HG02610 (cell line): ENCODE results near the gene MTRFR.
"Not testable (repeated sequence)": the region's sequence is repeated elsewhere in the genome, so short reads cannot be mapped to it uniquely, and the experiment has no call there.

Experiments used
- ATAC-seq: cut with Tn5 transposase; IDR thresholded peaks from one replicate; pipeline ENCODE4 v1.9.1; 2021; ENCODE audit warnings: mild to moderate bottlenecking, moderate library complexity; ENCODE audit not compliant: unreplicated experiment

MTRFR gene

DNA sequence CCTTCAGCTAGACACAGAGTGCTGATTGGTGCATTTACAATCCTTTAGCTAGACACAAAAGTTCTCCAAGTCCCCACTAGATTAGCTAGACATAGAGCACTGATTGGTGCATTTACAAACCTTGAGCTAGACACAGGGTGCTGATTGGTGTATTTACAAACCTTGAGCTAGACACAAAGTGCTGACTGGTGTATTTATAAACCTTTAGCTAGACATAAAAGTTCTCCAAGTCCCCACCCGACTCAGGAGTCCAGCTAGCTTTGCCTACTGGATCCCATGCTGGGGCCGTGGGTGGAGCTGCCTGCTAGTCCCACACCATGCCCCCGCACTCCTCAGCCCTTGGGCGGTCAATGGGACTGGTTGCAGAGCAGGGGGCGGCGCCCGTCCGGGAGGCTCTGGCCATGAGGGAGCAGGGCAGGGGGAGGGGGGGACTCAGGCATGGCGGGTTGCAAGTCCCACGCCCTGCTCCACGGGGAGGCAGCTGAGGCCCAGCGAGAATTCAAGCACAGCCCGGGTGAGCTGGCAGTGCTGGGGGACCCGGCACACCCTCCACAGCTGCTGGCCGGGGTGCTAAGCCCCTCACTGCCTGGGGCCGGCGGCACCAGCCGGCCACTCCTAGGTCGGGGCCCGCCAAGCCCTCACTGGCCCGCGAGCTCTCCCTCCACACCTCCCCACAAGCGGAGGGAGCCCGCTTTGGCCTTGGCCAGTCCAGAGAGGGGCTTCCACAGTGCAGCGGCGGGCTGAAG lies 15.9 kb downstream of the MTRFR start:
- ATAC-seq = not testable (repeated sequence)

DNA sequence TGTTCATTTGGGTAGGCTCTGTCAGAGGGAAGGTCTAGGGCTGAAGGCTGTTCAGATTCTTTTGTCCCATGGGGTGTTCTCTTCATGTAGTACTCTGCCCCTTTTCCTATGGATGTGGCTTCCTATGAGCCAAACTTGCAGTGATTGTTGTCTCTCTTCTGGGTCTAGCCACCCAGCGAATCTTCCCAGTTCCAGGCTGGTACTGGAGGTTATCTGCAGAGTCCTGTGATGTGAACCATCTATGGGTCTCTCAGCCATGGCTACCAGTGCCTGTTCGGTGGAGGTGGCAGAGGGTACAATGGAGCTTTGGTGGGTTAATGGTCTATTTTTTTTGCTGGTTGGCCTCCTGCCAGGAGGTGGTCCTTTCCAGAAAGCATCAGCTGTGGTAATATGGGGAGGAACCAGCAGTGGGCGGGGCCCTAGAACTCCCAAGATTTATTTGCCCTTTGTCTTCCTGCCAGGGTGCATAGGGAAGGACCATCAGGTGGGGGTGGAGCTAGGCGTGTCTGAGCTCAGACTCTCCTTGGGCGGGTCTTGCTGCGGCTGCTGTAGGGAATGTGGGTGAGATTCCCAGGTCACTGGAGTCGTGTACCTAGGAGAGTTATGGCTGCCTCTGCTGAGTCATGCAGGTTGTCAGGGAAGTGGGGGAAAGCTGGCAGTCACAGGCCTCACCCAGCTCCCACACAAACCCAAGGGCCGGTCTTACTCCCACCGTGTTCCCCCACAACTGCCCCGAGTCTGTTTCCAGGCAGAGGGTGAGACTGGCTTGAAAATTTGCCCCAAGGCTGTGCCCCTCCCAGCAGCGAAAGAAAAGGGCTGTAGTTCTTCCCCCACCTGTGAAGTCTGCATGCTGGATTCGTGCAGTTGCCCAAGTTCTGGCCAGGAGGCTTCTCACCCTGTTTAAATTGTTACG lies 17.5 kb downstream of the MTRFR start:
- no peak for ATAC-seq

DNA sequence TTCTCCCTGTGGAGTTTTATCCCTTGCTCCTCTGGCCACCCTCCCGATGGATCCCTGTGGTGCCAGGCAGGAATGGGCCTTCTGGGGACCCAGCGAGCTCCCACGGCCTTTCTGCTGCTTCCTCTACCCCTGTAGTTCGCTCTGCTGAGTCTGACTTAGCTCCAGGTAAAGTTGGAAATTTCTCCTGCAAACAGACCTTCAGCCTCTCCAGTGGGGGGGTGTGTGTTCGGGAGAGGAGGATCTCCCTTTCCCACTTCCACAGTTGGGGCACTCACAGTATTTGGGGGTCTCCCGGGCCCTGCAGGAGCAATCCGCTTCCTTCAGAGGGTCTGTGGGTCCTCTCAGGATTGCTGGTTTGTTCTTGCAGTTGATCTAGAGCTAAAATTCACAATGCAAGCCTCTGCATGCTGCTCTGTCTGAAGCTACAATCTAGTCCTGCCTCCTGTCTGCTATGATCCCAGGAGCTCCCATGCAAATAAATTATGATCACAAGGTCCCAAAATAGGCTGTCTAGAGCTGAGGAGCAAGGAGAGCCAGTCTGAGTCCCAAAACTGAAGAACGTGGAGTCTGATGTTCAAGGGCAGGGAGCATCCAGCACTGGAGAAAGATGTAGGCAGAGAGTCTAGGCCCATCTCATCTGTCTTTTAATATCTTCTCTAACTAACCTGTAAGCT lies 18.3 kb downstream of the MTRFR start:
- ATAC-seq = no peak

DNA sequence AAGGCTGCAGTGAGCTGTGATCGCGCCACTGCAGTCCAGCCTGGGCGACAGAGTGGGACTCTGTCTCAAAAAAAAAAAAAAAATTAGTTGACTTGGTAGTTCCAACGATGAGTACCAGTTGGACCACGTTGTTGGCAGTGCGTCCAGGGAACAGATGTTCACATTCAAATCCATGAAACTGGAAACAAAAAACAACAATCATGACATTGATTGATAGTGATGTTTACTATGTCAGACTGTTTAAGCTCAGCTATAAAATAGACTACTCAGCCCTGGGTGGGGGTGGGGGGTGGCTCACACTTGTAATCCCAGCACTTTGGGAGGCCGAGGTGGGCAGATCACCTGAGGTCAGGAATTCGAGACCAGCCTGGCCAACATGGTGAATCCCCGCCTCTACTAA lies 19.1 kb downstream of the MTRFR start:
- ATAC-seq = not testable (repeated sequence)

DNA sequence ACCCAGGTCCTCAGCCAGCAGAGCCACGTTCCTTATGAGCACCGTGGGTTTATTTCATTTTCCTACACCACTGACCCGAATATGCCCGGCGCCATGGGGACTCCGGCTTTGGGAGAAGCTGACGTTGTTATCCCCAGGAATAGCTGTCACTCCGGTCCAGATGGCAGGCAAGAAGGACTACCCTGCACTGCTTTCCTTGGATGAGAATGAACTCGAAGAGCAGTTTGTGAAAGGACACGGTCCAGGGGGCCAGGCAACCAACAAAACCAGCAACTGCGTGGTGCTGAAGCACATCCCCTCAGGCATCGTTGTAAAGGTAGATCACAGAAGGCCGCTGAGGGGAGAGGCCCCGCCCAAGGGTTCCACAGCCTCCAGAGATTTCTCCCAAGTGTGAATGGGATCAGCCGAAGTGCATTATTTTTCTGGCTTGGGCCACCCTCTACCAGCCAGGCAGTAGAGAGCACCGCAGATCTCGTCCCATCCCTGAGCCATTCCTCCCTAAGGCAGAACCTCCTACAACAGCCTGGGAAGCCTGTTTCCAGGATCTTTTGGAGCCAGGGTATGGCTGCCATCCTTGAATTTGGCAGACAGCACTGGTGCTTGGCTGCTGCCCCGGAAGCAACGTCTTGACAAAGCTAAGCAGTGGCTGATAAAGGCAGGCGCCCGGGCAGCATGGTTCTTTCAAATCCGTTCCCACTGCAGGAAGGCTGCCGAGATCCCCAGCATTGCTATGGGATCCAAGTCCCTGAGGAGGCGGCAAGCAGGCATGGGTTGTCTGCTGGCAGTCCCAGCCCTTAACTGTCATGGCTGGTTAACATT lies 20.6 kb downstream of the MTRFR start:
- ATAC-seq = no peak

DNA sequence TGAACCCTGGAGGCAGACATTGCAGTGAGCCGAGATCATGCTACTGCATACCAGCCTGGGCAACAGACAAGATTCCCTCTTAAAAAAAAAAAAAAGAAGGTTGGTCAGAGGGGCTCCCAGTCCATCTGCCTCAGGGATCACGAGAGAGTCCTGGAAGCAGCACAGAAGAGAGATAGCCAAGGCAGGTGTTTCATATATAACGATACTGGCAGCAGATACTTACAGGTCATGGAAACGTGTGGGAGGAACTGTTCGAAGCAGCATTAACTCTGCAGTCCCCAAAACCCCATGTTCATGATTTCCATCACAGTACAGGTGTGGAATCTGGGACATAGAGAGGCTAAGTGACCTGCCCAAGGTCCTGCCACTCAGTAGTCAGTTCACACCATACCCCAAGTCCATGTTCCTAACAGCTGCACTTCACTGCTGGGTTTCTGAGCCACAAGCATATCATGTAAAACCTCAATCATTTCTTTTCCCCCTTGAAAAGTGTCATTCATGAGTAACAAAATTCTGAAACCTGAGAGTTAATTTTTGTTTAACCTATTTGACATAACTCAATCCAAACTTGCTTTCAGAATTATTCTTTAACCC lies 21.7 kb downstream of the MTRFR start:
- no peak for ATAC-seq

DNA sequence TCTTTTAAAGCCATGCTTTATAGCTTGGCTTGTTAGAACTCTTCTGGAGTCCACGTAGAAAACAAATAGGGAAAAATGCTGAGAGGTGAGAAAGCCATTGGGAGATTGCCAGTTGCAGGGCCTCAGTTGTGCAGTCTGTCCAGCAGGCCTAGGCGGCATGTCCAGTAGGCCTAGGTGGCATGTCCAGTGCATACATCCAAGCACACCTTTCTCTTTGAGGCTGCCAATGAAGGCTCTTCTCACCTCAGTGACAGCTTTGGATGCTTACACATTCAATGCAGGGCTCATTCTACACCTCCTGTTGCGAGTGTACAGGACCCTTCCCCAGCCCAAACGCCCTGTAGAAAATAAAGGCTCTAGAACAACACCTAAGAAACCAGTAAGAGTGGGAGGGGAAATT lies 25.4 kb downstream of the MTRFR start:
- ATAC-seq = no peak

DNA sequence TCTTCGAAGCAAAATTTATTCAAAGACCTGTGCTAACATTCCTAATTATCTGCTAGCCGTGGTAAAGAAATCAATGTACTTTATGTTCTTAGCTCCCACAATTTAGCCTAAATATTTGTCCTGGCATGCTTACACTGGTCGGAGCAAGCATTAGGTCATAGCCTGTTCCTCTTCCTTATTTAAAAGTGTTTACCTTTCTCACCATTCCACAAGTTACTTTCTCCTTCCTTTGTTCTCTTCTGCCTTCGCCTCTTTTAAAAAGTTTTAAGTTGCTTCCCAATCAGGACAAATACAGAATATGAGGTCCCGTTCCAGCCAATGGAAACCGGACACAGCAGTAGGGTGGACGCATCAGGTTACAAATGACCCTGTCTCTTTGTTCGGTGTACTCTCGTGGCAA lies 26.8 kb downstream of the MTRFR start:
- ATAC-seq = no peak

DNA sequence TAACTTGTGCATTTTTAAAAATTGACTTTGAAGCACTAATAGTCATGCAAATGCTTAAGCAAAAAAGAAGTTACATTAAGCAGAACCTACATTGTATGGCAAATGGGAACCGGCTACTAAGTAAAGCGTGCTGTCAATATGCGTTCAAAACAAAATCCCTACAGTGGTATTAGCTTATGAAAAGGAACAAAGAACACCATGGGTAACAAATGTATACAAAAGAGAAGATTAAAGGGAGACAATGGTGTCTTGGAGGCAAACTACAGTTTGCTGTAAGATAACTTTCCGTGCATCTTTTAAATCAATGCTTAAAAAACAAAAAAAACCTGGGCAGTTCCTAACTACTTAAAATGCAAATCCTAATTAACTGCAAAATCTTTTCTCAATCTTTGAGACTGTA lies 28.0 kb downstream of the MTRFR start:
- ATAC-seq = no peak

DNA sequence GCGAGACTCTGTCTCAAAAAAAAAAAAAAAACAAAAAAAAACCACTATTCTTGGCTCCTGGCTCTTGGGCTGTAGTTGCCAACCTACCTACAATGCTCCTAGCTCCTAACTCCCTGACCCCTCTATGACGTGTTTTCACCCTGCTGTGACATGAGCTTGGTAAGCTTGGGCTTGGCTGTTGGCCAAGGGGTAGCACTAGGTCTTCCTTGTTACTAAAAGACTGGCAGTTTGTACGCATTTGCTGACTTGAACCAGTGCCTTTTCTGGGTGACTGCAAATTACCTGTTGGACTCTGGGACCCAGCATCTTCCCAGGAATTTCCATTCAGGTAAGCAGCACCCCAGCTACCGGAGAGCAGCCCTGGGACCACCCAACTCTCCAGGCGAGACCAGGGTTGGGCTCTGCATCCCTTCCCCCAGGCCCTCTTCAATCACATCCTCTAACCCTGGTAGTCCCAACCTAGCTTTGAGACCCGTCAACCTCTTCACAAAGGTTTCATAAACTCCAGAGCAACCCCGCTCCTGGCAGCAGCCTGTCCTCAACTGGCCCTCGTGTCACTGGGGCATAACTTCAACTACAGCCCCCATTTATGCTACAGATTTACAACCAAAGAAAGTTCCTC lies 30.1 kb downstream of the MTRFR start:
- no peak for ATAC-seq

DNA sequence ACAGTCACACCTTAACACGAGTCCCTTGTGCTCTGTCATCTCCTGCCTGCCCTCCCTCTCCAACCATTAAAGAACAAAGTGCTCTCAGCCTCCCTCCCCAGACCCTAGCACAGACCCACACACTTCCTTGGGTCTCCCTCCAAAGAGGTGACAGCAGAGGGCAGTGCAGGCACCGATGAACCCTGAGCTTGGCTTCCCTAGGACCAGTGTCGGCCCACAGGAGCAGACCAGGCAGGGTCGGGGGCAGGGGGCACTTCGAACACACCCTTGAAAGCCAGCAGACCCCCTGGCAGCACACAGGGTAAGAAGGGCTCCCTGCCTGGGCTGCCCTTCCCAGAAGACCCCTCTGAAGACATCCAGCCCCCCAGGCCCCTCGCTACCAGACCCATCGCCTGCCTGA lies 31.4 kb downstream of the MTRFR start:
- no peak for ATAC-seq

DNA sequence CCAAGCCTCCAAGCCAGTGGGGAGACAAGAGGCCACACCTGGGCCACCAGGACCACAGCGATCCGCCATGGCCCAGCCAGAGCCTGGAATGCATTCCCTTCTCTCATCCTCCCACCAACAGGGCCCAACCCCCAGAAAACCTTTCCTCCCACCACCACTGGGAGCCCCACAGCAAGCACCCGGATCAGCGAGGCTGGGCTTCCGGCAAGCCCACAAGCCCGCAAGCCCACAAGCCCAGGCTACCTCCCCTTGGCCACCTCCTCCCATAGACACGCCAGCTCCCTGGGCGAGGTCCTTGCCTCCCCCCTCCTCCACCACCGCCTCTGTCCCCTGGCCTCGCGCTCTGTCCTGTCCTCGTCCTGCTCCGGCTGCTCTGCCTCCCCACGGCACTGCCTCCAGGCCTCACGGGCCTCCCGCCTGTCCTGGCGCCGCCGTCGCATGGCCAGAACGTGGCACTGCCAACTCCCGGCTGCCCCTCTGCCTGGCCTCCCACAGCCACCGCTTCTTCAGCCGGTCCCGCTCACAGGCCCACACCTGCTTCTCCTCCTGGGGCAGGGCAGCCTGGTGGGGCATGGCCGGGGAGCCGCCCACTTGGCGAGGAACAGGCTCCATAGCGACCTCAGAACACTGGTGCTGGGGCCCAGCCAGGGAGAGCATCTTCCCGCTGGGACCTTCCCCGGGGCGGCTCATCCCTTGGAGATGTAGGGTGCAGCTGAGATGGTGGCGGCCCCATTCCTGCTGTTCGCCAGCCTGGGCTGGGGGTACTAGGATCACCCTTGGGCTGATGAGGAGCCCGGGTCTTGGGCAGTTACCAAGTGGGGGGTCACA lies 32.8 kb downstream of the MTRFR start:
- ATAC-seq = no peak

DNA sequence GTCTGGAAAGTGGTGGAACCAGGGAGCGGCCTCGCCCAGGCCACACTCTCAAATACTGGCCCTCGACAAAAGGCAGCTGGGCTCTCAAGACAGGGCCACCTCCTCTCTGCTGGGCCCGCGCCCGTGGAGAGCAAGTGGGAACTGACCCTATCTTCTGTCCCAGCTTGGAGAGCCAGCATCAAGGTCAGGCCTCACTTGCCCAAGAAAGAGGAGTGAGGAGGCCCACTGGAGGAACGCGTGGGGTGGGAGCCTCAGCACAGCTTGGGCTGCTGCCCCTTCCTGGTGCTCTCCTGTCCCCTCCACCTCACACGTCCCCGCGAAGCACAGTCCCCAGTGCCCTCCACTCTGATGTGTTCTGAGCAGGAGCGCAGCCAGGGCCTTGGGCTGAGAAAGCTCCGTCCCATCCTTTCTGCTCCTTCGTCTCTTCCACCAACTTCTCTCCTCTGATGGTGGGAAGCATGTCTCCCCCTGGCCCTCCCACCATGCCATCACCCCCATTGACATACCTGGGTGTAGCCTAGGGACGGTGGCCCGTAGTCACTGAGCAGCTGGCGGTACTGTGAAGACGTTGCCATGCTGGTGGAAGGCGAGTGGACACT lies 33.5 kb downstream of the MTRFR start:
- ATAC-seq = no peak

DNA sequence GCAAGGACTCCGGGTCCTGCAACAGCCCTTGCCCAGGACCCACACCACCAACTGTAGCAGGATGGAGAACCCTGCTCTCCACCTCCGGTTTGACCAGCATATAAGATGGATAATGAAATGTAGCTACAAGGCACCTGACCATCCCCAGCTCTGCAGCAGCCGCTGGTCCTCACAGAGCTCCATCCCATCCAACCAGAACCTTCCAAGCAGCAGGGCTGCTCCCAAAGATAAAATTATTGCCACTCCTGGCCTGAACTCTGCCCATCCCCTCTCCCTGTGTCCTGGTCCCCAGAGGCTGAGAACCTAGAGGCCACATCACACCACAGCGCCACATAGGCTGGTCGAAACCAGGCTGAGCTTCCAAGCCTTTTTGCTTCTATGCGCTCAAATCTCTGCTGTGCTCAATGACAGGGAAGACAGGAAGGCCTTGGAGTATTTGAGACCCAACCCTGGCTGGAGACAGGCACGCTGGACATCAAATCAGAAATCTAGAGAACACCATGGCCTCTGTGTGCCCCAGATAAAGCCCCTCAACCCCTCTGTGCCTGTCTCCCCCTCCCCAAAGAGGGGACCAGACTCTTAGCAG lies 34.2 kb downstream of the MTRFR start:
- ATAC-seq = no peak

DNA sequence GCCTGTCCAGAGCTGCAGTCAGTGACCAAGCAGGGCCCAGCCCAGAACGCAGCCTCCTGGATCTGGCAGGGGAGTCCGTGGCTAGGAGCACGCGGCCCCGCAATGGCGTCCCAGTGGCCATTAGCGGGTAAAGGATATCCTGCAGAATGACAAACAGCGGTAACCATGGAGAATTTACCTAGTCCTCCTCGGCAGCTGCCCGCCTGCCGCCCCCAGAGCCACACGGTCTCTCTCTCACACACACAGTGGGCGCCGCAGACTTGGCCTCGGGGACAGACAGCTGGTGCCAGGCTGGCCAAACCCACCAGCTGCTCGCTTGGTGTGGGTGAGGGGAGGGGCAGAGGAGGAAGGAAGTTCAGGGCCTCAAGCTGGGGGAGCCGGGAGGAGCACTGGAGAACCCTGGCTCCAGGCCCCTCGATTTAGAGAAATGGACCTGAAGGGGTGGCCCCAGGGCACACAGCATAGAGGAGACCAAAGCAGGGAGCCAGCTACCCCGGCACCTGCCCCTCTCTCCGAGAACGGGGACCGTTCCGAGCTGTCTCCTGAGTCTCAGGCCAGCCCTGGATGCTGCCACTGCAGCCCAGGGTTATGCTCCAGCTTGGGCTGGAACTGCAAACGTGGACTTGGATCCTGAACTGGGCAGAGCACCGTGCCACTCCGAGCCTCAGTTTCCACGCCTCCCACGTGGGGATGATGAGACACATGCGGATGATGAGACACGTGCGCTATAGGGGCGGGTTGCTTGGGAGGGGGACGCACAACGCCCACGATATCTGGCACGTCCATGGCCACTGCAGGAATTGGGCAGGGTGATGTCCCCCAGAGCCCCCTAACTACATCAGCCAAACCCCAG lies 35.0 kb downstream of the MTRFR start:
- no peak for ATAC-seq

DNA sequence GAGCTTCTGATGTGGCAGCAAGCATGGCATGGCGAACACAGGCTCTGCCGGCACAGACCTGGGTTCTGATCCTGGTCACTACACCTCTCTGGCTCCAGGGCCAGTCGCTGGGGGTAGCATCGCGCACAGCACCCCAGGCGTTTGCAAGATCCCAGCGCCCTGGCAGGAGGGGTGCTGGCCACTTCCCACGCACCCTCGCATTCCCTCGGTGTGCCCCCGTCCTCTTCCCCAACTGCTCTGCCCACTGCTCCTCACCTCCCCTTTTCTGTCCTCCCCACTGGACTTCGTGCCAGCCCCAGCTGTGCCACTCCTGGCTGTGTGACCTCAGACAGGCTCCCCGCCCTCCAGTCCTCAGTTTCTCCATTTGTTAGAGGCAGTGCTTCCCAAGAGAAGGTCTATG lies 35.6 kb downstream of the MTRFR start:
- no peak for ATAC-seq

DNA sequence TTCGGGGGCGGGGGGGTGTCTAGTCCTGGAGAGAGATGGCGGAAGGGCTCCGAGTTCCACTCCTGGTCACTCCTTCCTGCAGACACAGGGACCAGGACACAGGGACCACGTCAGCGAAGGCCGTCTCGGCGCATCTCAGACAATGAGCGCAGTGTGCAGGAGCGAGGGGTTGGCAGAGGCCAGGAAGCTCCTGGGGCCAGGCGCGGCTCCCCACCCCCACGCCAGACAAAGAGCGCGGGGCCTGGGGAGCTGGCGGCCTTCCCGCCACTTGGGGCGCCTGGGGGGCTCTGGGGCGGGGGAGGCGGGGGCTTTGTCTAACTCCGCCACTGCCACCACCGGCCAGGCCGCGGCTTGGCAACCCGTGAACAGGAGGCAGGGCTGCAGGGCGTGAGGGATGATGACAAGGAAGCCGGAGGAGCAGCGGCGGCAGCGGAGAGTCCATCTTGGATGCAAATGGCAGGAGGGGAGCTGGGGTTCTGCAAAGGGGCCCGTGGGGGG lies 36.2 kb downstream of the MTRFR start:
- no peak for ATAC-seq
